ENCODE results near the gene PVALEF. TPM values are rescaled to one million over a fixed set of nuclear protein-coding genes. Genes with fewer than 3 reads are reported as not detected.

Gene PVALEF
- total and polyA plus RNA-seq, 2 of the 13 experiments (the other 11 are each of a cell fraction or from before 2014, with no cell fraction given) = 0.18 TPM

GRCh38 chr17:81130385-81131361, 34.6 kb upstream of the PVALEF start (continued):
- TF ChIP-seq KDM2A (CRISPR knock-in tag; IDR thresholded peaks at IDR 0.05; ENCODE audit: borderline replicate concordance, low read depth) = 0 out of 2 replicates have a peak, but pooled peaks have one; percentile 33
- no peak for TF ChIP-seq MIER2 (CRISPR knock-in tag; IDR thresholded peaks at IDR 0.05)
- no peak for TF ChIP-seq ZSCAN9 (CRISPR knock-in tag; IDR thresholded peaks at IDR 0.05; ENCODE audit: borderline replicate concordance)
- TF ChIP-seq ZKSCAN1 (IDR thresholded peaks at IDR 0.05; ENCODE audit: low read length) = no peak
- no peak for TF ChIP-seq RARA (CRISPR knock-in tag; IDR thresholded peaks at IDR 0.05)
- no peak for TF ChIP-seq TRIM22 (IDR thresholded peaks at IDR 0.05)
- peak; percentile 59; the same call in 1 of the 2 replicates for TF ChIP-seq ZNF281 (CRISPR knock-in tag; IDR thresholded peaks at IDR 0.05; ENCODE audit: borderline replicate concordance)
- TF ChIP-seq TFE3 (CRISPR knock-in tag; IDR thresholded peaks at IDR 0.05) = no peak
- TF ChIP-seq ZNF431 (CRISPR knock-in tag; IDR thresholded peaks at IDR 0.05; ENCODE audit: borderline replicate concordance, low read depth) = no peak
- no peak for TF ChIP-seq THYN1 (CRISPR knock-in tag; IDR thresholded peaks at IDR 0.05; ENCODE audit: borderline replicate concordance, low read depth)
- TF ChIP-seq NR2F1 (CRISPR knock-in tag; IDR thresholded peaks at IDR 0.05) = no peak
- no peak for TF ChIP-seq ZNF879 (CRISPR knock-in tag; IDR thresholded peaks at IDR 0.05)
- TF ChIP-seq SP5 (CRISPR knock-in tag; IDR thresholded peaks at IDR 0.05; ENCODE audit: borderline replicate concordance, low read depth) = peak; percentile 67; the same call in 1 of the 2 replicates
- no peak for TF ChIP-seq ZNF841 (CRISPR knock-in tag; IDR thresholded peaks at IDR 0.05; ENCODE audit: borderline replicate concordance)
- TF ChIP-seq SNAPC2 (CRISPR knock-in tag; IDR thresholded peaks at IDR 0.05) = no peak
- no peak for TF ChIP-seq IKZF1 (IDR thresholded peaks at IDR 0.05)
- no peak for TF ChIP-seq SMAD1 (CRISPR knock-in tag; IDR thresholded peaks at IDR 0.05; ENCODE audit: borderline replicate concordance, low read depth)
- TF ChIP-seq POLR2AphosphoS5 (IDR thresholded peaks at IDR 0.05; ENCODE audit: low read depth, low read length) = peak; percentile 40; the same call in 1 of the 2 replicates
- no peak for TF ChIP-seq MAFG (CRISPR knock-in tag; IDR thresholded peaks at IDR 0.05)
- no peak for TF ChIP-seq HMGXB4 (CRISPR knock-in tag; IDR thresholded peaks at IDR 0.05; ENCODE audit: borderline replicate concordance in 1 of 2, low read depth in 1 of 2)
- TF ChIP-seq JDP2 (CRISPR knock-in tag; IDR thresholded peaks at IDR 0.05; ENCODE audit: borderline replicate concordance) = no peak
